Parathyroid adenoma (tissue), 2 donors: Measurements from ENCODE around the gene PAQR9.

Source experiments
- H2AFZ ChIP-seq: fragments of 300-600 bp; sonication (generic); one replicate; pipeline ENCODE4 v1.7.0; 2017; ENCODE audit warnings: antibody characterized with exemption, mild to moderate bottlenecking
- H3K27ac ChIP-seq: fragments of 300-600 bp; sonication (generic); one replicate; pipeline ENCODE4 v1.7.0; 2017
- H3K27me3 ChIP-seq: fragments of 300-600 bp; sonication (generic); one replicate; pipeline ENCODE4 v1.7.0; 2017; ENCODE audit warnings: low read length; ENCODE audit not compliant: control insufficient read depth, insufficient read depth
- H3K36me3 ChIP-seq: fragments of 300-600 bp; sonication (generic); one replicate; pipeline ENCODE4 v1.7.0; 2017; ENCODE audit warnings: low read length; ENCODE audit not compliant: control insufficient read depth, insufficient read depth
- H3K4me1 ChIP-seq: fragments of 300-600 bp; sonication (generic); one replicate; pipeline ENCODE4 v1.7.0; 2017; ENCODE audit warnings: control low read depth
- H3K4me2 ChIP-seq: fragments of 300-600 bp; sonication (generic); one replicate; pipeline ENCODE4 v1.7.0; 2017; ENCODE audit warnings: low read length
- H3K4me3 ChIP-seq: fragments of 300-600 bp; sonication (generic); one replicate; pipeline ENCODE4 v1.7.0; 2017; ENCODE audit warnings: low read depth, low read length
- H3K79me2 ChIP-seq: fragments of 300-600 bp; sonication (generic); one replicate; pipeline ENCODE4 v1.7.0; 2017; ENCODE audit warnings: control low read depth
- H3K9ac ChIP-seq: fragments of 300-600 bp; sonication (generic); one replicate; pipeline ENCODE4 v1.7.0; 2017; ENCODE audit warnings: mild to moderate bottlenecking
- H3K9me3 ChIP-seq: fragments of 300-600 bp; sonication (generic); one replicate; pipeline ENCODE4 v1.7.0; 2017; ENCODE audit warnings: low read length; ENCODE audit not compliant: control insufficient read depth
- CTCF ChIP-seq: fragments of 300-600 bp; sonication (generic); IDR thresholded peaks from one replicate; pipeline ENCODE4 v1.7.0; 2017; ENCODE audit warnings: antibody characterized with exemption, mild to moderate bottlenecking
- donor health status: primary hyperparathyroidism.

The PAQR9 gene

GRCh38 chr3:142935963-142936362 is 27.5 kb downstream of the PAQR9 start:
- H3K27ac ChIP-seq = no peak overlapping the region
- no peaks in the 10 kb centered on the region for H3K27me3 ChIP-seq
- H3K9ac ChIP-seq = no peak overlapping the region
- H3K36me3 ChIP-seq = no peaks in the 10 kb centered on the region
- no peak for TF ChIP-seq CTCF
- H3K9me3 ChIP-seq = no peaks in the 10 kb centered on the region
- no peaks in the 10 kb centered on the region for H3K4me1 ChIP-seq
- no peak overlapping the region for H2AFZ ChIP-seq
- H3K4me3 ChIP-seq = no peak overlapping the region
- H3K4me2 ChIP-seq = no peak overlapping the region
- H3K79me2 ChIP-seq = no peaks in the 10 kb centered on the region

GRCh38 chr3:142934887-142935269 is 28.6 kb downstream of the PAQR9 start:
- no peak overlapping the region for H3K27ac ChIP-seq
- no peaks in the 10 kb centered on the region for H3K79me2 ChIP-seq
- H3K36me3 ChIP-seq = no peaks in the 10 kb centered on the region
- H3K4me3 ChIP-seq = no peak overlapping the region
- H2AFZ ChIP-seq = no peak overlapping the region
- no peaks in the 10 kb centered on the region for H3K9me3 ChIP-seq
- H3K4me1 ChIP-seq = no peaks in the 10 kb centered on the region
- no peak overlapping the region for H3K4me2 ChIP-seq
- TF ChIP-seq CTCF = no peak
- no peaks in the 10 kb centered on the region for H3K27me3 ChIP-seq
- no peak overlapping the region for H3K9ac ChIP-seq

GRCh38 chr3:142934128-142934886 is 29.2 kb downstream of the PAQR9 start:
- Histone ChIP-seq H3K4me2 (no peak overlapping the region), H3K79me2 (no peaks in the 10 kb centered on the region), H3K4me1 (no peaks in the 10 kb centered on the region), H3K27me3 (no peaks in the 10 kb centered on the region), H3K4me3 (no peak overlapping the region), H3K27ac (no peak overlapping the region), H3K36me3 (no peaks in the 10 kb centered on the region), H3K9ac (no peak overlapping the region), H3K9me3 (no peaks in the 10 kb centered on the region), H2AFZ (no peak overlapping the region)
- TF ChIP-seq CTCF = no peak

GRCh38 chr3:142931222-142931621 is 32.3 kb downstream of the PAQR9 start:
- Histone ChIP-seq H3K9me3 (no peaks in the 10 kb centered on the region), H3K4me2 (no peak overlapping the region), H3K4me3 (no peak overlapping the region), H3K27ac (no peak overlapping the region), H3K4me1 (no peaks in the 10 kb centered on the region), H3K79me2 (no peaks in the 10 kb centered on the region), H3K36me3 (no peaks in the 10 kb centered on the region), H2AFZ (no peak overlapping the region), H3K27me3 (no peaks in the 10 kb centered on the region), H3K9ac (no peak overlapping the region)
- no peak for TF ChIP-seq CTCF

- H3K36me3 ChIP-seq = no peaks in the 10 kb centered on the region
These were observed 33.0 kb downstream of the PAQR9 start for GRCh38 chr3:142930463-142930862.

More at GRCh38 chr3:142930463-142930862, 33.0 kb downstream of the PAQR9 start:
- H3K9ac ChIP-seq = no peak overlapping the region
- no peak overlapping the region for H3K4me3 ChIP-seq
- TF ChIP-seq CTCF = no peak
- no peak overlapping the region for H3K4me2 ChIP-seq
- no peaks in the 10 kb centered on the region for H3K4me1 ChIP-seq
- H3K27me3 ChIP-seq = no peaks in the 10 kb centered on the region
- no peaks in the 10 kb centered on the region for H3K79me2 ChIP-seq
- no peak overlapping the region for H3K27ac ChIP-seq
- no peaks in the 10 kb centered on the region for H3K9me3 ChIP-seq
- no peak overlapping the region for H2AFZ ChIP-seq
